K562 (cell line): ENCODE results near the gene SAP130. TPM values are rescaled to one million over a fixed set of nuclear protein-coding genes. Genes with fewer than 3 reads are reported as not detected.

ENCODE experiments used
- ATAC-seq: fragments of 200-7000 bp; cut with Tn5 transposase; 3 replicates; pipeline ENCODE4 v1.9.1; 2020; ENCODE audit warnings: moderate library complexity
- BruUV-seq: library from RNA; stranded (reverse); fragments of 400-500 nt; replicated peaks from 2 replicates; lab custom pipeline; 2021; lab: Mats Ljungman, UMichigan
- CTCF ChIA-PET: fragments of 300-600 bp; formaldehyde crosslinking; extraction: SDS; loops from one replicate; lab custom pipeline; 2021; ENCODE audit warnings: low intra/inter-chr PET ratio; lab: Yijun Ruan, JAX
- POLR2A ChIA-PET: fragments of 300-600, 350-650 bp; sonication (Branson Sonifier 250); formaldehyde crosslinking; extraction: SDS; loops from one replicate; lab custom pipeline; 2021; ENCODE audit warnings: antibody characterized with exemption, inconsistent platforms; lab: Yijun Ruan, JAX
- DNase-seq, 4 experiments: peaks; one replicate each; pipeline versions ENCODE4 v3.0.0 to v3.0.0-alpha.2; 2011 to 2018; ENCODE audit warnings: low spot score in 3 of 4, mixed read lengths in 3 of 4; ENCODE audit errors: extremely low read depth in 1 of 4
- FAIRE-seq: peaks from 2 replicates; lab custom pipeline; 2011; peaks lifted over from hg19 to GRCh38; lab: Jason Lieb, UNC
- H2AFZ ChIP-seq: 2 replicates; pipeline ENCODE4 v1.6.0; 2011; ENCODE audit warnings: low read depth, low read length, control low read depth, inconsistent platforms
- H3K27ac ChIP-seq: fragments of 200-600 bp; 3 replicates; pipeline ENCODE4 v1.8.0; 2011; ENCODE audit warnings: low read depth, mild to moderate bottlenecking, control low read depth, inconsistent platforms, low read length, moderate library complexity, mixed read lengths; ENCODE audit errors: extremely low read depth
- H3K27me3 ChIP-seq, 2 experiments: fragments of 300-600 bp in 1 of 2; 2 replicates in 1 of 2; 3 replicates in 1 of 2; pipeline versions ENCODE4 v1.6.0 to v1.8.0; 2011; ENCODE audit warnings: inconsistent platforms in 2 of 2, low read length in 2 of 2, mild to moderate bottlenecking in 1 of 2, mixed read lengths in 1 of 2, moderate library complexity in 1 of 2; ENCODE audit not compliant: control insufficient read depth in 2 of 2, insufficient read depth in 2 of 2
- H3K36me3 ChIP-seq: fragments of 300-600 bp; 3 replicates; pipeline ENCODE4 v1.8.0; 2011; ENCODE audit warnings: mild to moderate bottlenecking, low read length, inconsistent platforms; ENCODE audit not compliant: control insufficient read depth, insufficient read depth
- H3K4me1 ChIP-seq, 2 experiments: fragments of 200-600 bp in 1 of 2; replicated peaks in 1 of 2; 2 replicates in 1 of 2; 3 replicates in 1 of 2; pipeline versions ENCODE4 v1.5.1 to v1.8.0; 2011; ENCODE audit warnings: inconsistent platforms in 2 of 2, low read length in 2 of 2, mild to moderate bottlenecking in 1 of 2, mixed read lengths in 1 of 2, moderate library complexity in 1 of 2; ENCODE audit not compliant: control insufficient read depth in 2 of 2, insufficient read depth in 2 of 2
- H3K4me2 ChIP-seq: 2 replicates; pipeline ENCODE4 v1.6.1; 2011; ENCODE audit warnings: low read length, control low read depth, inconsistent platforms, mixed read lengths; ENCODE audit not compliant: insufficient read depth
- H3K4me3 ChIP-seq: fragments of 200-600 bp; sonication (generic), shearing (Covaris generic); 2 replicates; pipeline ENCODE4 v1.5.1; 2016; ENCODE audit warnings: control low read depth, inconsistent platforms
- H3K79me2 ChIP-seq: fragments of 200-600 bp; 3 replicates; pipeline ENCODE4 v1.8.0; 2011; ENCODE audit warnings: low read length, inconsistent platforms; ENCODE audit not compliant: control insufficient read depth, insufficient read depth
- H3K9ac ChIP-seq, 2 experiments: 2 replicates each; pipeline versions ENCODE4 v1.6.0 to v1.6.1; 2011; ENCODE audit warnings: low read depth in 2 of 2, low read length in 2 of 2, control low read depth in 1 of 2, inconsistent platforms in 1 of 2, mild to moderate bottlenecking in 1 of 2, mixed read lengths in 1 of 2; ENCODE audit not compliant: insufficient read depth in 1 of 2
- H3K9me1 ChIP-seq: one replicate; pipeline ENCODE4 v1.6.0; 2011; ENCODE audit warnings: inconsistent platforms, mild to moderate bottlenecking, low read length, moderate library complexity; ENCODE audit not compliant: control insufficient read depth, insufficient read depth
- H3K9me3 ChIP-seq: replicated peaks from 2 replicates; pipeline ENCODE4 v1.5.1; 2011; ENCODE audit warnings: low read depth, low read length, inconsistent platforms; ENCODE audit not compliant: control insufficient read depth, insufficient read depth
- H4K20me1 ChIP-seq: replicated peaks from 2 replicates; pipeline ENCODE4 v1.6.1; 2011; ENCODE audit warnings: low read length, inconsistent platforms, mixed read lengths; ENCODE audit not compliant: control insufficient read depth, insufficient read depth
- GABPA ChIP-seq: fragments of 200-800 bp; sonication (Bioruptor generic); conservative IDR thresholded peaks from 2 replicates; pipeline ENCODE4 v1.6.1; 2016; ENCODE audit warnings: low read depth, missing genetic modification characterization, missing compliant biosample characterization
- HEY1 ChIP-seq: fragments of 250-450 bp; sonication (Bioruptor Pico); IDR thresholded peaks from 2 replicates; pipeline ENCODE4 v1.5.0; 2020; ENCODE audit warnings: mild to moderate bottlenecking, moderate library complexity, borderline replicate concordance
- KAT2B ChIP-seq: IDR thresholded peaks from one replicate; pipeline ENCODE4 v1.6.1; 2012; ENCODE audit warnings: low read depth, mild to moderate bottlenecking, control low read depth, inconsistent platforms, low read length, moderate library complexity
- NONO ChIP-seq, 2 experiments: fragments of 200-400 bp in 1 of 2; fragments of 450-650 bp in 1 of 2; formaldehyde crosslinking in 1 of 2; IDR thresholded peaks; 2 replicates each; pipeline ENCODE4 v1.6.1; 2017; ENCODE audit warnings: low read depth in 2 of 2, mild to moderate bottlenecking in 2 of 2, moderate library complexity in 2 of 2, low read length in 1 of 2
- SNRNP70 ChIP-seq: fragments of 200-400 bp; formaldehyde crosslinking; optimal IDR thresholded peaks from 2 replicates; pipeline ENCODE3; 2017; ENCODE audit warnings: low read depth, low read length
- TRIM28 ChIP-seq: fragments of 450-650 bp; IDR thresholded peaks from 2 replicates; pipeline ENCODE4 v1.6.1; 2017
- TSC22D4 ChIP-seq: fragments of 450-650 bp; IDR thresholded peaks from 2 replicates; pipeline ENCODE4 v1.6.1; 2016; ENCODE audit warnings: missing genetic modification characterization, missing biosample characterization, control low read depth
- ZBTB1 ChIP-seq: sonication (generic); formaldehyde crosslinking; IDR thresholded peaks from 2 replicates; pipeline ENCODE4 v1.8.1; 2023; ENCODE audit warnings: missing genetic modification reagents, low read depth, mild to moderate bottlenecking, borderline replicate concordance
- ZFPM2 ChIP-seq: fragments of 250-450 bp; sonication (Bioruptor Pico); IDR thresholded peaks from 2 replicates; pipeline ENCODE4 v1.5.1; 2022; ENCODE audit warnings: mild to moderate bottlenecking
- ZNF134 ChIP-seq: fragments of 250-450 bp; sonication (Bioruptor Pico); conservative IDR thresholded peaks from 2 replicates; pipeline ENCODE4 v1.4.0; 2020
- WGBS: fragments of 100-300 bp; shearing (Covaris generic); methylation state at CpG from one replicate; pipeline ENCODE4 v1.1.6; 2016; ENCODE audit warnings: low coverage, mixed read lengths; ENCODE audit not compliant: insufficient coverage; ENCODE audit errors: missing lambda C conversion rate; 5-methylcytosine and 5-hydroxymethylcytosine counted together
- in situ Hi-C: fragments of 300-500 bp; cut with MboI; formaldehyde crosslinking; loops from 4 replicates; pipeline ENCODE4 v1.15.0; 2018; ENCODE audit warnings: inconsistent platforms, mixed read lengths
- intact Hi-C: fragments of 100-400 bp; cut with micrococcal nuclease; formaldehyde crosslinking; loops from 2 replicates; pipeline ENCODE4 v1.14.2; 2022
- polyA plus RNA-seq, 8 experiments: library from polyadenylated mRNA; depleted of rRNA in 4 of 8; stranded (reverse) in 5 of 8; unstranded in 3 of 8; fragments of >200 nt; fragmentation: Nextera tagmentation in 2 of 8; fragmentation: Illumina TruSeq in 1 of 8; extraction: Ambion mirVana in 2 of 8; extraction: Trizol in 1 of 8; gene quantifications; 2 replicates each; pipeline versions ENCODE4 v1.2.1 to v1.2.3, GENCODE V29; 2011 to 2014; ENCODE audit warnings: inconsistent platforms in 1 of 8, missing spikeins in 1 of 8
- total RNA-seq, 7 experiments: library from RNA; depleted of rRNA in 6 of 7; stranded (reverse); fragments of >200 nt in 6 of 7; fragmentation: Illumina TruSeq in 2 of 7; extraction: Trizol in 2 of 7; gene quantifications; 2 replicates each; pipeline versions ENCODE4 v1.2.1 to v1.2.3, GENCODE V29; 2011 to 2021; ENCODE audit warnings: low replicate concordance in 1 of 7
- TF ChIP-seq, protein P1 (sequence below): sonication (generic); formaldehyde crosslinking; IDR thresholded peaks from 2 replicates; pipeline ENCODE4 v1.8.0; 2022; ENCODE audit warnings: mild to moderate bottlenecking, missing genetic modification reagents
- TF ChIP-seq, protein P2 (sequence below): fragments of 450-650 bp; formaldehyde crosslinking; IDR thresholded peaks from 2 replicates; pipeline ENCODE4 v1.4.0; 2020; ENCODE audit warnings: mild to moderate bottlenecking, moderate library complexity
- TF ChIP-seq, protein P3 (sequence below): sonication (generic); formaldehyde crosslinking; IDR thresholded peaks from 2 replicates; pipeline ENCODE4 v1.8.0; 2022; ENCODE audit warnings: missing genetic modification reagents, mild to moderate bottlenecking, borderline replicate concordance
- TF ChIP-seq, protein P4 (sequence below), 2 experiments: IDR thresholded peaks in 1 of 2; conservative IDR thresholded peaks in 1 of 2; 2 replicates each; pipeline ENCODE4 v1.6.1; 2016; ENCODE audit warnings: low read depth in 2 of 2, mild to moderate bottlenecking in 1 of 2, missing compliant biosample characterization in 1 of 2, missing genetic modification characterization in 1 of 2, moderate library complexity in 1 of 2

SAP130 gene
- total and polyA plus RNA-seq, 9 of the 15 experiments (the other 6 are each of a cell fraction or from before 2014, with no cell fraction given): 4.5 to 33.4 (median 7.4) TPM

DNA sequence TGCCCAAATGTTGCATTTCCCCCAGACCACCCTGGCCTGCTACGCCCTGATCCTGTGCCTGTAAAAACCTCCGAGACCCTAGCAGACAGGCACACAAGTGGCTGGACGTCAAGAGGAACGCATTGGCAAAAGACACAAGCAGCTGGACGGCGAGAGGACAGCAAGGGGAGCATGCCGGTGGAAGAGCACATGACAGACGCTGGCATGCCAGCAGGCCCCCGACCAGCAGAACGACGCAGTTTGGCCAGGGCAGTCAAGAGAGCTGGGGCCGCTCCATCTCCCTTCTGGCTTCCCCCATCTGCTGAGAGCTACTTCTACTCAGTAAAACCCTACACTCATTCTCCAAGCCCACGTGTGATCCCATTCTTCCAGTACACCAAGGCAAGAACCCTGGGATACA lies 42.1 kb downstream of the SAP130 start (continued):
- TF ChIP-seq, protein P1, sequence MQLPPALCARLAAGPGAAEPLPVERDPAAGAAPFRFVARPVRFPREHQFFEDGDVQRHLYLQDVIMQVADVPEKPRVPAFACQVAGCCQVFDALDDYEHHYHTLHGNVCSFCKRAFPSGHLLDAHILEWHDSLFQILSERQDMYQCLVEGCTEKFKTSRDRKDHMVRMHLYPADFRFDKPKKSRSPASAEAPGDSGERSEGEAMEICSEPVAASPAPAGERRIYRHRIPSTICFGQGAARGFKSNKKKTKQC (CRISPR knock-in tag): no peak
- TF ChIP-seq GABPA (tag) (no peak), NONO (IDR thresholded peaks at IDR 0.05; ENCODE audit: low read depth in 2 of 2, low read length in 1 of 2) (no peak), ZNF134 (CRISPR knock-in tag) (no peak), KAT2B (no peak), ZFPM2 (no peak)
- TF ChIP-seq, protein P2, sequence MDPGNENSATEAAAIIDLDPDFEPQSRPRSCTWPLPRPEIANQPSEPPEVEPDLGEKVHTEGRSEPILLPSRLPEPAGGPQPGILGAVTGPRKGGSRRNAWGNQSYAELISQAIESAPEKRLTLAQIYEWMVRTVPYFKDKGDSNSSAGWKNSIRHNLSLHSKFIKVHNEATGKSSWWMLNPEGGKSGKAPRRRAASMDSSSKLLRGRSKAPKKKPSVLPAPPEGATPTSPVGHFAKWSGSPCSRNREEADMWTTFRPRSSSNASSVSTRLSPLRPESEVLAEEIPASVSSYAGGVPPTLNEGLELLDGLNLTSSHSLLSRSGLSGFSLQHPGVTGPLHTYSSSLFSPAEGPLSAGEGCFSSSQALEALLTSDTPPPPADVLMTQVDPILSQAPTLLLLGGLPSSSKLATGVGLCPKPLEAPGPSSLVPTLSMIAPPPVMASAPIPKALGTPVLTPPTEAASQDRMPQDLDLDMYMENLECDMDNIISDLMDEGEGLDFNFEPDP (CRISPR knock-in tag): no peak

DNA sequence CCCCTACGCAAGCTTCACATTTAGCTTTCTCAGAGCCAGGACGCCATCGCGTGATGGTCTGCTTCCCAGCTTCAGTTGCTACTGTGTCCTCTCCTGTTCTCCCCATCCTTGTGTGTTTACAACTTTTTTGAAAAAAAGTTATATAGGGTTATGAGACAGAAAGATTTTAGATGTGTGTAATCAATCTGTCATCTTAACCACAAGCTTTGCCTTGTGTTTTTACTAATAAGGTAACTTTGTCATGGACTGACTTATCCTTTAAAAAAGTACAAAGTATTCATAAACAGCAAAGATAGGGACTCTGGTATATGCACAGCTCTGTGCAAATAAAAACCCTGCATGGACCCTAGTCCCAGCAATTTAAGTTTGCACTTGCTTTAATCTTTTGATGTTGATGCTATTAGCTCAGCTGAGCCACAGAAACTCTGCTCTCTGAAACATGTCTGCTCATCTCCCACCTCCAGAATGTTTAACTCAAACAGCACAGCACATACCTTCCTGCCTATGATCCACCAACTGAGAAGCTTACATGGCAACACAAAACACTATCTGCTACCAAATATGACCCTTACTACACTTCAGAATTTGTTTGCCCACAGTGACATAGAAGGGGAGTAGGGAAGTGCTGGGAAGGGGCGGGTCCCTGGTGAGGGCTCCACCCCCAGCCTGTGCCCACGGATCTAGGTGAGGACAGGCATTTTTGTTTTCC lies 42.7 kb downstream of the SAP130 start:
- DNase-seq (no peak), FAIRE-seq (no peak), ATAC-seq (no peak)
- H3K9me3 ChIP-seq: no peaks in the 10 kb centered on the region
- ChIA-PET CTCF (no interaction called here), POLR2A (interaction anchor here (0.9 kb wide), 1 partner anchor 12 kb away, joined by 4 read pairs; no protein-coding TSS in a partner anchor)
- no peak overlapping the region for H3K4me3 ChIP-seq
- intact Hi-C loops: no loop called here
- no peaks in the 10 kb centered on the region for H3K4me1 ChIP-seq
- no peaks in the 10 kb centered on the region for H3K79me2 ChIP-seq
- H4K20me1 ChIP-seq: no peaks in the 10 kb centered on the region
- no peak overlapping the region for H3K4me2 ChIP-seq
- BruUV-seq: no TSS peak
- no peak overlapping the region for H2AFZ ChIP-seq
- H3K27ac ChIP-seq: no peak overlapping the region
- in situ Hi-C loops: no loop called here
- no peaks in the 10 kb centered on the region for H3K9me1 ChIP-seq
- H3K27me3 ChIP-seq: no peaks in the 10 kb centered on the region
- WGBS: 74% methylated on average over 6 of the region's 6 CpGs
- peaks cover 81% of the 10 kb centered on the region for H3K36me3 ChIP-seq
- no peak overlapping the region for H3K9ac ChIP-seq
- TF ChIP-seq, protein P3, sequence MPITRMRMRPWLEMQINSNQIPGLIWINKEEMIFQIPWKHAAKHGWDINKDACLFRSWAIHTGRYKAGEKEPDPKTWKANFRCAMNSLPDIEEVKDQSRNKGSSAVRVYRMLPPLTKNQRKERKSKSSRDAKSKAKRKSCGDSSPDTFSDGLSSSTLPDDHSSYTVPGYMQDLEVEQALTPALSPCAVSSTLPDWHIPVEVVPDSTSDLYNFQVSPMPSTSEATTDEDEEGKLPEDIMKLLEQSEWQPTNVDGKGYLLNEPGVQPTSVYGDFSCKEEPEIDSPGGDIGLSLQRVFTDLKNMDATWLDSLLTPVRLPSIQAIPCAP (CRISPR knock-in tag): no peak
- TF ChIP-seq SNRNP70 (no peak), TSC22D4 (tag) (no peak), ZBTB1 (CRISPR knock-in tag) (no peak), TRIM28 (no peak), HEY1 (no peak)
- TF ChIP-seq, protein P4, sequence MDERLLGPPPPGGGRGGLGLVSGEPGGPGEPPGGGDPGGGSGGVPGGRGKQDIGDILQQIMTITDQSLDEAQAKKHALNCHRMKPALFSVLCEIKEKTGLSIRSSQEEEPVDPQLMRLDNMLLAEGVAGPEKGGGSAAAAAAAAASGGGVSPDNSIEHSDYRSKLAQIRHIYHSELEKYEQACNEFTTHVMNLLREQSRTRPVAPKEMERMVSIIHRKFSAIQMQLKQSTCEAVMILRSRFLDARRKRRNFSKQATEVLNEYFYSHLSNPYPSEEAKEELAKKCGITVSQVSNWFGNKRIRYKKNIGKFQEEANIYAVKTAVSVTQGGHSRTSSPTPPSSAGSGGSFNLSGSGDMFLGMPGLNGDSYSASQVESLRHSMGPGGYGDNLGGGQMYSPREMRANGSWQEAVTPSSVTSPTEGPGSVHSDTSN (CRISPR knock-in tag; IDR thresholded peaks at IDR 0.05; ENCODE audit: low read depth): no peak
- TF ChIP-seq, protein P4 (tag; conservative IDR thresholded peaks at IDR 0.05; ENCODE audit: low read depth): no peak
